ENCODE measurements around the gene AVPI1.

Gene AVPI1, protein sequence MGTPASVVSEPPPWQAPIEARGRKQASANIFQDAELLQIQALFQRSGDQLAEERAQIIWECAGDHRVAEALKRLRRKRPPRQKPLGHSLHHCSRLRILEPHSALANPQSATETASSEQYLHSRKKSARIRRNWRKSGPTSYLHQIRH

DNA sequence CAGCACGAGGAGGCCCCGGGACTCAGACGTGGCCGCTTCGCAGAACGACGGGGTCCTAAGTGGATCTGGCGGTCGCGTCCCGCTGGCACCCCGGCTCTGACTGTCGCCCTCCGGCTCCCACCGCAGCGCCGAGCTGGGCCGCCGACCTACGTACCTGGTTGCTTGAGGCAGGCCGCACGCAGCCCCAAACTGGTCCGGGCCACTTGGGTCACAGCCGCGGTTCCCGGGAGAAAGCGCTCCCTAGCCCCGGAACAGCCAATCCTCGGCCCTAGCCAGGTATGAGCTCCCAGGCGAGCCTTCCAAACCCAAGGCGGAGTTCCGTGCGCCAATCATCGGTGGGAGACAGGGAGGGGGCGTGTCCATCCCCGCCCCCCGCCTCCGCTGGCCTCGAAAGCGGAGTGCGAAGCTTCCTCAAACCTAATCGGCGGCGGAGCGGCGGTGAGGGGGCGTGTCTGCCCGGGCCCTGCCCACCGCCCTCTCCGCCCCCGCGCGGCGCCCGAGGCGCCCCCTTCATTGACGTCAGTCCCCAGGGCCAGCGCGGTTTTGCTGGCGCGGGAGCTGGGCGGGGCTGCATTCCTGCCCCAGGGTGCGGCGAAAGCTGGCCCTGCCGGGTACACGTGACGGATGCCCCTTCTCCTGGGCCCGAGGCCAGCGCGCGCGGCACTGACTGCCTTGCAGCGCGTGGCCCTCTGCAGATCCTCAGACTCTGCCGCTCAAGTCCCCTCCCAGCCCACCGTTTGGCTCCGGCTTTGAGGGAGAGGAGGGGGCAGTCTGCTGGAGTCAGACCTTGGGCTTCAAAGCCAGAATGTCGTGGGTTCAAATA, at the start of gene AVPI1:
TSS of gene AVPI1 (minus strand) at position 280 of the 823 bp plus-strand sequence. CDS start 7,336 bp downstream, outside the sequence.
- peak; percentile 95 for DNase-seq

DNA sequence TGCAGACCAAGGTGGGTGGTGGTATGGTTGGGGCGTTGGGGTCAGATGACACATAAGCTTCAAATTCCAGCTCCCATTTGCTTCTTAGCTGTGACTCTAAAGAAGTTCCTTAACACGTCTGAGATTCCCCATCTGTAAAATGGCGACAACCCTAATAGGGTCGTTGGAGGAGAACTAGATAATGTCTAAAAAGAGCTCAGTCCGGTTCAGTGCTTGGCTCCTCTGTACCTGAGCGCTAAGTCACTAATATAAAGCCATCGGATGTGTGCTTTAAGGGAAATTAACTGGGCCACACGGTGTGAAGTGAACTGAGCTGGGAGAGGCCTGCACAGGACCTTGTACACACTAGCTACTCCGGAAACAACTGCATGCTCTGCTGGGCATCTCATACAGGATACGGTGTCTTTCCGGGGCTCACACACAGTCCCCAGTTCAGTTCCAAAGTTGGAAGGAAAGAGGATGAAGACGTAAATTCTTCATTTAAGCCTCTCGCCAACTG, 49.4 kb upstream of the AVPI1 start:
- DNase-seq: no peak

DNA sequence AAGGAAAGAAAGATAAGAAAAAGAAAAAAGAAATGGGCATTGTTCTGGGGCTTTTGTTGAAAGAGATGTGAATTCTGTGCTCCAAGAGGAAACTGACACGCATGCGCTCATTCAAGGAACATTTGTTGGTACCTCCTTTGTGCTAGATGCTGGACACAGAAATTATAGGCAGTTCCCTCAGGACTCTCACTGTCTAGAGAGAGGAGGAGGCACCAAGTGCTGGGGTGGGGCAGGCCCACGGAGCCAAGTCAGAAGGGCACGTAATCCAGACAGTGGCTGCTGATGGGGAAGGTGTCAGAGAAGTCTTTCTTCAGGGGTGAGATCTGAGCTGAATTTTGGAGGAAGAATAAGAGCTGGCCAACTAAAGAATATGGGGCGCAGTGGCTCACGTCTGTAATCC, 47.0 kb upstream of the AVPI1 start:
- DNase-seq: no peak

DNA sequence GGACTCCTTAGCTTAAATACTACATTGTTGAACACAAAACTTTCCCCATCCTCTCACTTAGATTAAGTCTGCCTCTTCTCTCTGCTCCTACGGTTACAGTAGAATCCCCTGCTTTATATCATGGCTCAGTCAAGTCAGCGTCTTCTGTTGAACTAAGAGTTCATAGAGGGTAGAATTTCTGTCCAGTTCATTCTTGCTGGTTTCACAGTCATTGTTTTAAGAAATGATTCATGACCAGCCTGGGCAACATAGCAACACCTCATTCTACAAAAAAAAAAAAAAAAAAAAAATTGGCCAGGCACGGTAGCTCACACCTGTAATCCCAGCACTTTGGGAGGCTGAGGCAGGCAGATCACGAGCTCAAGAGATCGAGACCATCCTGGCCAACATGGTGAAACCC, 46.2 kb upstream of the AVPI1 start:
- DNase-seq: no peak

DNA sequence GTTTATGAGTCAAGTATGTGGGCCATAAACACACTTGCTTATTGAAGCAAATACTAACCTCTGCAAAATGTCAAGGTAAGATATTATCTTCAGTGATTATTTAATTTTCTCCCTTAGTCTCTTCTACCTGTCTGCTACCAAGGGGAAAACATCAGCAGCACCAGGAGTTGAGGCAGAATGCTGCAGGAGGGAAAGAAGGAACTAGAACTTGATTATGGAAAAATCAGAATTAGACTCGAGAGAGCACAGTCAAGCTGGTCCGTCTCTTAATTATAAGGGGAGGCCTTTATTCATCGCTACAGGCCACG, 45.0 kb upstream of the AVPI1 start:
- DNase-seq: no peak

DNA sequence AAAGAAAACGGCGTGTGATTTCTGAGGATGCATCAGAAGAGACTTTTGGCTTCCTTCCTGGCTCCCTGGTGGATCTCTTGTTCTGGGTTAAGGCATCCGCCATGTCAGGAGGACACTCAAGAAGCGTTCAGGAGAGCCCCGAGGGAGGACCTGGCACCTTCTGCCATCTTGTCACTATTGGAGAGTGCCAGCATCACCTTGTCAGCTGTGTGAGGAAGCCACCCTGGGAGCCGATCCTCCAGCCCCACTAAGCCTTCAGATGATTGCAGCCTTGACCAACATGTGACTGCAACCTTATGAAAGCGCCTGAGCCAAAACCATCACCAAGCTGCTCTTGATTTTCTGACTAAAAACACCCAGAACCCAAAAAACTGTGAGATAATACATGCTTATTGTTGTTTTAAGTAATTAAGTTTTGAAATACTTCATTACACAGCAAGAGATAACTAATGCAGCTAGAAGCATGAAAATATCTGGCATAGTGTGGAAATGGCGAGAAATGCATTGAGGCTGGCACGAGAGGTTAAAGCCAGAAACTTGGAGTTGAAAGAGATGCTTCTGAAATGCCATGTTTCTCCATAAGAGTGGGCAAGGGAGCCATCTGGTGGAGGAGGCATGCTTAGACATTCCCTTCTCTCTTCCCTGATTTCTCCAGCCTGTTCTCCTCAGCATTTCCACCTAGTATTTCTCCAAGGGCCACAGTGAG, 44.5 kb upstream of the AVPI1 start:
- peak; percentile 50 for DNase-seq

DNA sequence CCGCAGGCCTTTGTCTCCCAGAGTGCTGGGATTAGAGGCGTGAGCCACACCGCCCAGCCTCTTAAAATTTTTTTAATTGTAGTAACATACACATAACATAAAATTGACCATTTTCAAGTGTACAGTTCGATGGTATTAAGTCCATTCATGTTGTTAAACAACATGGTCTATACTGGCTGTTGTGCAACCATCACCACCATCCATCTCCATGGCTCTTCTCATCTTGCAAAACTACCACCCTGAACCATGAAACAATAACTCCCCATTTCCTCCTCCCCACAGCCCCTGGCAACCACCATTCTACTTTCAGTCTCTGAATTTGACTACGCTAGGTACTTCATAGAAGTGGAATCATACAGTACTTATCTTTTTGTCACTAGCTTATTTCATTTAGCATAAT, 42.0 kb upstream of the AVPI1 start:
- no peak for DNase-seq

DNA sequence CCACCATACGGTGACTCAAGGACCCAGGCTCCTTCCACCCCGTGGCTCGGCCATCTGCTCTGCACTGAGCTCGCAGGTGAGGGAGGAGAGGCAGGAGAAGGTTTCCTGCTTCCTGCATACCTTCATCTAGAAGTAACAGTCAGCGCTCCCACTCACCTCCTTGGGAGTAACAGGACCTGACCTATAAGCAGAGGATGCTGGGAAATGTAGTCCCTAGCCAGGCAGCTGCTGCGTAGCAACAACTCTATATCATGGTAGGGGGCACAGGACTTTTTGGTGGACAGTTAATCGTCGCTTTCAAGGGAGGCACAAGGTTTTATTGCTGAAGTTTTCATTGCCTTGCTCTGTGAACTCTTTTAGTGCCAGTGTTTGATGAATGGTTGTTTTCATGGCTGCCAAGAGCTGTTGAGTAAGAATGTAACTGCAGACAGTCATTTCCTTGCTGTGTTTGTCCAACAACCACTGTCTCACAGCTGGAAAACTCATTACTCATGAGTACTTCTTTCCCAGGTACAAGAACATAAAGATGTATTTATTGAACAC, 39.7 kb upstream of the AVPI1 start:
- no peak for DNase-seq

DNA sequence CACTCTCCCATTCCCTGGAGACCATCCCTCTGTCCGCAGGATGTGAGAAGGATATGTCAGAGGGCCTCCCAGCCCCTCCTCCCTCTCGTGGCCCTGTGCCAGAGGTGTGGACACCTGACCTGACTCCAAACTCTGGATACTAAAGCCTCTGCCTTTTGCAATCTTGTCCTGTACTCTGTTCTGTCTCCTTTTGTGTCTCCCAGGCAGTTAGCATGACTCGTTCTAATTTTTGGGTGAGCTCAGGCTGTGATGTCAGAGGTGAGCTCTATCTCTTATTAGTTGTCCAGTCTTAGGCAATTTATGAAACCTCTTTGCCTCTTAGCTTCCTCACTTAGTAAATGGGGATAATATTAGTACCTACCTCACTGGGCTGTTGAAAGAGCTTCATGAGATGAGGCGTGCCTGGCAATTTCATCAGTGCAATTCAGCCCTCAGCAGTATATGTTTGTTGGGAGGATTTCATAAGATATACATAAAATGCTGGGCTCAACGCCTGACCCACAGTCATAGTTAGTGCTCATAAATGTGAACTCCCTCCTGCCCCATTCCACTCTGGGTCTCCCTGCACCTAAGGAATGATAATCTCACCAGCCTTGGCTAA, 37.4 kb upstream of the AVPI1 start:
- DNase-seq: no peak

DNA sequence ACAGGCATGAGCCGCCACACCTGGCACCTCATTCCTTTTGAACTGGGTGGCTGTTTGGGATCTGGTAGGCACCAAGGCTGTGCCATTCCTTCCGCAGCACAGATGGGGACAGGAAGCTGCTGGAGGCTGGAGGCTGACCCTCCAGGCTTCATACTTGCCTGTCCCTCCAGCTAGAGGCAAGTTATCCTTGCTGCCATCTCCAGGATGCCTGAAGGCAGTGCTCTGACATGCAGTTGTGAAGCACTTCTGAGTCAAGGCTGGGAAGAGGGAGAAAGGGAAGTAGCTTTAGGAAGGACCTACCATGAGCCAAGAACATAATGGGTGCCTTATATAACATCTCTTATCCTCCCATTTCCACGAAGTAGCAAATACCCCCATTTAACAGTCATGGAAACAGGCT, 36.0 kb upstream of the AVPI1 start:
- DNase-seq: no peak

DNA sequence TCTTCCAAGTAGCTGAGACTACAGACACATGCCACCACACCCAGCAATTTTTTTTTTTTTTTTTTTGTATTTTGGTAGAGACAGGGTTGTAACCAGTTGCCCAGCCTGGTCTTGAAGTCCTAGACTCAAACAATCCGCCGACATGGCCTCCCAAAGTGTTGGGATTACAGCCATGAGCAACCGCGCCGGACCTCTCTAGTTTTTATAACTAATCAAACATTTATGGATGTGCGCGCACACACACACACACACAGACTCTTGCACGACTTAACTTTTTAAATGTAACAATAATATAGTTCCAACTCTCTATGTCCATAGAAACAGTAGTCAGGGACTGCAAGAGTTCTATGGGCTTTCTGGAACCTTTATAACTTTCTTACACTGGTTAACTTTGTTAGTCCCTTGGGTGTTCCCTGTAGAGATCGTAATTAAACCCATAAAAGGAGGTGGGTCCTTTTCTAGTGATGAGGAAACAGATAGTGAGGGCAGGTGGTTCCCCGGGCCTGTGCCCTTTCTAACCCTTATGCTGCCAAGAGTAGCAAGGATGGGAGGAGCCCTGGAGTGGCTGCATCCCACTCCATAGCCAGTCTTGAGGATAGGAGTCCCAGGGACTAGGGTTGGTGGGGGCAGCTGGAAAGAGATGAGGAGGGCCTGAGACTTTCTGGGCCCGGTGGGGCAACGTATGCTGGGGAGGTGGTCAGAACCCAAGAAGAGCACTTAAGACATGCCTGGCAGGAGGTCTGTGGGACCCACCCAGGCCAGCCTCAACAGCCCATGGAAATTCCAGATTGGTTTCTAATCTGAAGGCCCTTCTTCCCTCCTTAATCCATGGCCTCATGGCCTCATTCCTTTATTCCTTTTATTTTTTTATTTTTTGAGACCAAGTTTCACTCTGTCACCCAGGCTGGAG, 35.1 kb upstream of the AVPI1 start:
- DNase-seq: no peak

DNA sequence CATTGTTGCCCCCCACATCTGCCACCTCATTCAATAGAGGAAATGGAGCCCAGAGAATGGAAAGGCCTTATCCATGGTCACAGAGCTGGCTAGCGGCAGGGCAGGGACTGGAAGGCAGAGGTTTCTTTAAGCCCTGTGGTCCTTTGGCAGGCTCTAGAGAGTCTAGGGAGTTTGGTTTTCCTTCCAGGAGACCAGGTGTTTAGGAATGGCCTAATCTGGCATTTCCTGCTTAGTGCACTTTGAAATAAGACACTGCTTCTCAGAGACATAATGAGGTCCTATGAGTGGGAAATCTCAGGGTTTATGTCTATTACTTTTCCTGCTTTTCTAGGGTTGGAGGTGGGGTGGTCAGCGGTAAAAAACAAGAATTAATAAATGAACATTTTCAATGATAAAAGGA, 32.6 kb upstream of the AVPI1 start:
- no peak for DNase-seq

DNA sequence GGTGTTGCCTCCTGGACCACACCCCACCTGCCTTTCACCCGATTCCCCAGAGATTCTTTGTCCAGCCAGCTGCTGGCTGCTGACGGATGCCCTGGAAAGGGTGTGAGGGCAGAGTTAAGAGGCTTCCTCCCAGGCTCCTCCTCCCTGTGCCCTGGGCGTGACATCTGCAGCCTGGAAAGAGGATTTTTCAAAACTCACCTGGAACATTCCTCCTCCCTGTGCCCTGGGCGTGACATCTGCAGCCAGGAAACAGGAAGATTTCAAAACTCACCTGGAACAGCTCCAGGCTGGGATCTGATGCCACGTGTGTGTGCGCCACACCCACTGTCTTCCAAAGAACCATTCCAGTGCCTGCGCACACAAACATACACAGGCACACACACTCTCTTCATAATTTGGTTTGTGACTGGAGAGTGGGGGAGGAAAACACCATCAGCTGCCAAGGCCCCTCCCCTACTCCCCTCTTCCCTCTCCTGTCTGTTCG, 31.7 kb upstream of the AVPI1 start:
- DNase-seq: no peak

DNA sequence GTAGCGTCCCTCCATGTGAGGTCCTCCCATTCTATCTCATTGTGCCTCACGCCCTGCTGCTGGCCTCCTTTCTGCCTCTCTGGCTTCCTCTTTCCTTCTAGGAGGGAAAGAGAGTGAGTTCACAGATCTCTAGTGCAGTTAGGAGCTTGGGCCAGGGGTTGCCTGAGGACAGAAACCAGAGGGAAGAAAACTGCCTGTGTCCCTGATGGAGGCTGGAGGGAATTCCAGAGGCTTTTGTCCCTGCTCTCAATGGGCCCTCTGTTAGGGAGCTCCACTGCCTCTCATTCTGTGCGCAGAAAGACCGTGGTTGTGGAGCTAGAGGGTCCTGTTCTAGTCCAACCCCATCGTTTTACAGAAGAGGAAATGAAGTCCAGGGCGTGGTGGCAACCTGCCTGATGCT, 31.1 kb upstream of the AVPI1 start:
- no peak for DNase-seq

DNA sequence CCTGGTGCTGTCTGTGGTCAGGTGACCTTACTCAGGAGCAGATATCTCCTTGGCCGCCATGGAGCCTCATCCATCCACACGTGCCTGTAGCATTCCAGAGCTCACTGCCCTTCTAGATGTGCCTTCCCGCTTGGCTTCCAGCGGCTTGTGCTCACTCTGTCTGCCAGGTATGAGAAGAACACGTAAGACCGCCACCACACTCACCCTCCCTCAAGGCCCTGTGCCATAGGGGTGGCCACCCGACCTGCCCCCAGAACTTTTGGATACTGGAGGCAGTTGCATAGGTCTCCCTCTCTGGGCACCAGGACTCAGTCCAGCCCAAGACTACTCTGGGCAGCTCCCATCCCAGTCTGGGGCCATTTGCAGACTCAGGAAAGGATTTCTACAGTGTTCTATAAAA, 30.6 kb upstream of the AVPI1 start:
- DNase-seq: no peak

DNA sequence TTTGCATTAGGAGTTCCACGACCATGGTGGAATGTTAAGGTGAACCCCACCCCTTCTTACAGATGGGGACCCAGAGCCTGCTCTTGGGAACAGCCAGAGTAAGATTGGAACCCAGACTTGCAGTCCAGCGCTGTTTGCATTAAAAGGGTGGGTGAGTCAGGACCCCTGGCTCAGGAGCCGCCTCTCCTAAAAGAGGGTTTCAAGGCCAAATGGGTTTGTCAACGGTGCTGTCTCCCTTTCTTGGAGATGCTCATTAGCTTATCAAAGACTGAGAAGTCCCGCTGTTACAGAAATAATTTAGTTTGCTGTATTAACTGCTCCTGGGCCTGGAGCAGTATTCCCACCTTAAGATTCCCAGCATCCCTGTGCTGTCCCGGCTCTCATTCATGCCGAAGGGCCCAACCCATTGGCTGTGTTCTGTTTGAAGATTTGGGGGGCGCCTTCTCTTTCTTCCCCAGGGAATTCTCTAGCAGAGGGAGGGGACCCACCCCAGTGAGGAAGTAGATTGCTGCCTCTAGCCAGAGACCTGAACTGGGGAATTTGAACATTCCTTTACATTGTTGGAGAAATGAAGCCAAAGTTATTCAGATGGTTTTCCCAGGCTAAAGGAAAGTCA, 28.3 kb upstream of the AVPI1 start:
- DNase-seq: no peak

DNA sequence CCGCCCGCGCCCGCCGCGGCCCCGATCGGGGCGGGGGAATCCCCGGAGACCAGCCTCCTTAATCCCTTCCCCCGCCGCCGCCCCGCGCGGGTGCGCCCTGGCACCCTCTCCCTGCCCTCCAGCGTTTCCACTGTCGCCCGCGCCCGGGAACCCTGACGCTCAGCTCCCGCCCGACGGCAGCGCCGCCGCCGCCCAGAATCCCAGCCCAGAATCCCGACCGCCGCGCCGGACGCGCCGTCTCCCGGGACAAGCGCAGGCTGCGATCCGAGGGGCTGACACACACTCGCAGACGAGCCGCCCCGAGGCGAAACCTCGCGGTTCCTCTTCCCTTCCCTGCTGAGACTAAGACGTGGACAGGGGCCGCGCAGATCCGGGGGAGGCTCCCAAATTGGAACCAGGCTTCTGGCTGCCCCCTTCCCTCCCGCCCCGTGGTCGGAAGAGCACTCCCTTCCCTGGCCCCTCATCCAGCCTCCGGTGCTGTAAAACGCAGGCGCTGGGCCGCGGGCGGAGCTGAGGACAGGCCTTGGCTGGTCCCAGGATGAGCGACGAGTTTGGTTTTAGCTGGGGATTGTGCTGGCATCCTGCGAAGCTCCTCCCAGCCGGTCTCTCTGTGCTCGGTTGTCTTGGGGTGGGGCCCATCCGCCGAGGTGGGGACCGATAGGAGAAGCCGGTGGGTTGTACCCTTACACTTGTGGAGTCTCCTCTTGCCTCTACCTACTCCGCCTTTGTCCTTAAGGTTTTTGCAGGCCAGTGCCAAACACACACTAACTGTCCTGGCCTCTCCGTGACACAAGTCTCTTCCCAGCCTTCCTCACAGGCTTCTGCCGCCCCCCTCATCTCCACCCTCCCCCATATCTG, 27.6 kb upstream of the AVPI1 start:
- no peak for DNase-seq

DNA sequence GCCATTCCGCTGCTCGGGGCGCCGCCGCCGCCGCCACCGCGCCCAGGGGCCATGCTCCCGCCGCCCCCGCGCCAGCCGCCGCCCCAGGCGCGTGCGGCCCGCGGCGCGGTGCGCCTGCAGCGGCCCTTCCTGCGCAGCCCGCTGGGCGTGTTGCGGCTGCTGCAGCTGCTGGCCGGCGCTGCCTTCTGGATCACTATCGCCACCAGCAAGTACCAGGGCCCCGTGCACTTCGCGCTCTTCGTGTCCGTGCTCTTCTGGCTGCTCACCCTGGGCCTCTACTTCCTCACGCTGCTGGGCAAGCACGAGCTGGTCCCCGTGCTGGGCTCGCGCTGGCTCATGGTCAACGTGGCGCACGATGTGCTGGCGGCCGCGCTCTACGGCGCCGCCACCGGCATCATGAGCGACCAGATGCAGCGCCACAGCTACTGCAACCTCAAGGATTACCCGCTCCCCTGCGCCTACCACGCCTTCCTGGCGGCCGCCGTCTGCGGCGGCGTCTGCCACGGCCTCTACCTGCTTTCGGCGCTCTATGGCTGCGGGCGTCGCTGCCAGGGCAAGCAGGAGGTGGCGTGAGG, 26.9 kb upstream of the AVPI1 start:
- peak; percentile 58 for DNase-seq

DNA sequence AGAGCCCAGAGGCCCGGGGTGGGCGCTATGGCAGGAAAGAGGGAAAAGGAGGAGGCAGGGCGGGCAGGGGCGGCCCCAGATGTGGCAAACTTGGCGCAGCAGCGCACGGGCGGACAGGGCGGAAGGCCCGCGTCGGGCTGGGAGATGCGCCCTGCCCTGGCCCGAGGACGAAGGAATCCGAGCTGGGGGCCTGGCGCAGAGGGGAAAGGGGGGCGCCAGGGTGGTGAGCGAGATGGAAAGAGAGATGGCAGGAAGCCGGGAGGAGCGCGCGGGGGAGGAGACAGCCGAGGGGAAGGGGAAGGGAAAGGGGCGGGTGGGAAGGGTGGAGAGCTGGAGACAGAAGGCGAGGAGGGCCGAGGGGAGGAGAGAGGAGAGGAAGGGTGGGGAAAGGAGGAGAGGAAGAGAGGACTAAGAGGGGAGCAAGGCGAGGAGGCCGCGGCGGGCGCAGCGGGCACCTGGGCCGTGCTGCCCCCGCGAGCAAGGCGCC, 26.3 kb upstream of the AVPI1 start, which contains the start of gene MARVELD1:
TSS of gene MARVELD1 (plus strand) at position 392 of the 487 bp plus-strand sequence. CDS start 147 bp downstream, outside the sequence.
- DNase-seq: no peak
